GM10248 (cell line): ENCODE measurements around the gene PITPNC1.

Experiments
- CTCF ChIA-PET: fragments of 300-600 bp; sonication (Branson Sonifier 250); formaldehyde crosslinking; extraction: SDS; loops from one replicate; lab custom pipeline; 2021; ENCODE audit warnings: antibody characterized with exemption; lab: Yijun Ruan, JAX
- POLR2A ChIA-PET: fragments of 350-650 bp; sonication (Branson Sonifier 250); formaldehyde crosslinking; extraction: SDS; loops from one replicate; lab custom pipeline; 2020; ENCODE audit warnings: antibody characterized with exemption; lab: Yijun Ruan, JAX
- DNase-seq: peaks from one replicate; pipeline ENCODE4 v3.0.0; 2012; ENCODE audit errors: extremely low spot score
- TF ChIP-seq, protein P1 (sequence below): IDR thresholded peaks from 2 replicates; pipeline ENCODE4 v1.5.1; 2012; ENCODE audit warnings: mild to moderate bottlenecking, low read depth; ENCODE audit errors: extremely low read depth, missing control alignments, control extremely low read depth

Gene PITPNC1

DNA sequence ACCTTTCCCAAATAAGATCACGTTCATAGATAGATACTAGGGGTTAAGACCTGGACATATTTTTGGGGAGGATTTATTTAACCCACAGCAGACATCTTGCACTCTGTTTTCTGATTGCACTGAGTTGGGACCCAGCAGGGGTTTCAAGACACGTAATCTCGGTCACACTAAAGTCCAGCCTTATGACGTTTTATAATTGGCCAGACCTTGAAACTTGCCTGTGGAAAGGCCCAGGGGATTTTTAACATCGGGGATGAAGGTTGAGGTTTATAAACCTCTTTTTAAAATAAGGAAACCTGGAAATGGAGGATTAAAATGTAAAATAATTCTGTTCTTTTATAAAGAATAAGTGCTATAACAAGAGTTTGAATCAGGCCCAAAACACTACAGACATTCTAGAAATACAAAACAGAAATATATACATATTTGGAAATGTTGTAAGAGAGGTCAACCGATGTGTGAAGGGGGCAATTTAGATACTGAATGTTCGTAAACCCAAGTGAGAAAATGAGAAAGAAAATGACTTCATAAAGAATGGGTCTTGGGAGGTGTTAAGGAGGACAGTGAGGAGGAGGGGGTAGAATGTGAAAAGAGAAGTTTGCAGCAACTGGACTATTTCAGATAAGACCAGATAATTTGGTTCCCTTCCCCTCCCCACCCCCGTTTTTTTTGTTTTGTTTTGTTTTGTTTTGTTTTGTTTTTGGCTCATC lies 279.6 kb downstream of the PITPNC1 start:
- ChIA-PET CTCF (interaction anchor here (1.7 to 2.3 kb wide), 2 partner anchors 9 to 31 kb away, joined by 6 read pairs; no protein-coding TSS in a partner anchor), POLR2A (interaction anchor here (0.9 kb wide), 1 partner anchor 61 kb away, joined by 10 read pairs; the partner anchor contains the start of gene NOL11)

DNA sequence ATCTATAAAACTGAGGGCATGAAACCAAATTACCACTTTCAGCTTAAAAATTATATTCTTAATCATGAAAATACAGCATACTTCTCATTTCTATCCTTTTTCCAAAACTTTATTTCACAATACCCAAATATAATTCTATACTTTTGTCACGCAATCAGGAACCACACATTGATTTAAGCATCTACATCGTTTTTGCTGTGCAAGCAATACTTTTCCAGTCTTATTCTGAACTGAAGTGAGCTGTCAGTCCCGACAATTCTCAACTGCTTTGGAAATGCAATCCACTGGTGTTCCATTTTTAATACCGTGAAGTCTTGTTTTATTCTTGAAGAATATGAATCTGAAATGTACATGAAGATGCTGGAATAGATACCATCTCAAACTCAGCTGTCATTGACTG lies 280.5 kb downstream of the PITPNC1 start:
- POLR2A ChIA-PET, result interaction anchor here (0.6 to 0.9 kb wide), 2 partner anchors 10 to 60 kb away, joined by 3 to 10 read pairs; partner anchors contain the start of gene NOL11
- TF ChIP-seq, protein P1, sequence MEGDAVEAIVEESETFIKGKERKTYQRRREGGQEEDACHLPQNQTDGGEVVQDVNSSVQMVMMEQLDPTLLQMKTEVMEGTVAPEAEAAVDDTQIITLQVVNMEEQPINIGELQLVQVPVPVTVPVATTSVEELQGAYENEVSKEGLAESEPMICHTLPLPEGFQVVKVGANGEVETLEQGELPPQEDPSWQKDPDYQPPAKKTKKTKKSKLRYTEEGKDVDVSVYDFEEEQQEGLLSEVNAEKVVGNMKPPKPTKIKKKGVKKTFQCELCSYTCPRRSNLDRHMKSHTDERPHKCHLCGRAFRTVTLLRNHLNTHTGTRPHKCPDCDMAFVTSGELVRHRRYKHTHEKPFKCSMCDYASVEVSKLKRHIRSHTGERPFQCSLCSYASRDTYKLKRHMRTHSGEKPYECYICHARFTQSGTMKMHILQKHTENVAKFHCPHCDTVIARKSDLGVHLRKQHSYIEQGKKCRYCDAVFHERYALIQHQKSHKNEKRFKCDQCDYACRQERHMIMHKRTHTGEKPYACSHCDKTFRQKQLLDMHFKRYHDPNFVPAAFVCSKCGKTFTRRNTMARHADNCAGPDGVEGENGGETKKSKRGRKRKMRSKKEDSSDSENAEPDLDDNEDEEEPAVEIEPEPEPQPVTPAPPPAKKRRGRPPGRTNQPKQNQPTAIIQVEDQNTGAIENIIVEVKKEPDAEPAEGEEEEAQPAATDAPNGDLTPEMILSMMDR, result no peak
- no peak for DNase-seq
- CTCF ChIA-PET, result interaction anchor here (0.9 to 2.3 kb wide), 7 partner anchors 9 to 282 kb away, joined by 3 to 6 read pairs (median 4); no protein-coding TSS in a partner anchor

More for the DNA sequence above, 279.6 kb downstream of the PITPNC1 start:
- TF ChIP-seq, protein P1, result no peak
- peak; percentile 39 for DNase-seq

DNA sequence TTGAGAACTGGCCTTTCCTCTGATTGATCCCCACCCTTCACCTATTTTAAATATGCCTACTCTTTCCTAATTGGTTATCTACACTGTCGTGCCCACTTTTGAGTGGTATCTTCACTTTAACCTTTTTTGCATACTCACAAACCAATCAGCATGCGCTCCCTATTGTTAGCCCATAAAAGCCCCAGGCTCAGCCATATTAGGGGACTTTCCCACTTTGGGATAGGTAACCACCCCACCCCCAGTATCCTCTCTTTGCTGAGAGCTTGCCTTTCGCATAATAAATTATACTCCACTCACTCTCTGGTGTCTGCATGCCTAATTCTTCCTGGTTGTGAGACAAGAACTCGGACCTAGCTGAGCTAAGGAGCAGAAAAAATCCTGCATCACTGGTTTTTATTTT lies 281.2 kb downstream of the PITPNC1 start:
- TF ChIP-seq, protein P1, result no peak
- CTCF ChIA-PET, result interaction anchor here (0.9 to 2.3 kb wide), 9 partner anchors 9 to 283 kb away, joined by 3 to 6 read pairs (median 4); no protein-coding TSS in a partner anchor
- POLR2A ChIA-PET, result interaction anchor here (0.6 to 1.4 kb wide), 2 partner anchors 8 to 9 kb away, joined by 3 to 4 read pairs; no protein-coding TSS in a partner anchor
- DNase-seq, result no peak

DNA sequence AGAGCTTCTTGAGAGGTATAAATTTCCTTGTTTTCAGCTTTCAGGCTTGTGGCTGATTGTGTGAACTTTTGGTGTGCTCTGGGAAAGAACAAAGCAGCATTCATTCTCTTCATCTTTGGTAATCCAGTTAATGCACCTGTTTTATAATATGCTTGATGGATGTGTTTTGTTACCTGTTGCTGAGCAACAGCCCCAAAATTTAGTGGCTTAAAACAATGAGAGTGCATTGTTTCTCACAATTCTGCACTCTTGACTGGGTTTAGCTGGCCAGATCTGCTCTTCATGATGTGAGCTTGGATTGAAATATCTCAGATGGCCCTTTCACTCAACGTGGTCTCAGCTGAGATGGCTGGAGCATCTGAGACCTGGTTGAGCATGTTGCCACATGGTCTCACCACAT lies 281.9 kb downstream of the PITPNC1 start:
- TF ChIP-seq, protein P1, result no peak
- CTCF ChIA-PET, result interaction anchor here (0.9 to 2.3 kb wide), 5 partner anchors 9 to 284 kb away, joined by 3 to 6 read pairs (median 4); no protein-coding TSS in a partner anchor
- no peak for DNase-seq
- POLR2A ChIA-PET, result interaction anchor here (0.5 to 1.4 kb wide), 2 partner anchors 9 to 129 kb away, joined by 4 read pairs; no protein-coding TSS in a partner anchor

DNA sequence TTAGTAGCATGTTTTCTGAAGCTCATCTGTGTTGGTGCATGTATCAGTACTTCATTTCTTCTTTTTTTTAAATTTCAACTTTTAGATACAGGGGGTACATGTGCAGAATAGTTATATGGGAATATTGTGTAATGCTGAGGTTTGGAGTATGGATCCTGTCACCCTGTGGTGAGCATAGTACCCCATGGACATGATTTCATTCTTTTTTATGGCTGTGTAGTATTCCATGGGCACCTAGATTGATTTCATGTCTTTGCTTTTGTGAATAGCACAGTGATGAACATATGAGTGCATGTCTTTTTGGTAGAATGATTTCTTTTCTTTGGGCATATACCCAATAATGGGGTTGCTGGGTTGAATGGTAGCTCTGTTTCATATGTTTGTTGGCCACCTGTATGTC lies 285.6 kb downstream of the PITPNC1 start:
- TF ChIP-seq, protein P1, result no peak
- no peak for DNase-seq
- ChIA-PET CTCF (no interaction called here), POLR2A (no interaction called here)

DNA sequence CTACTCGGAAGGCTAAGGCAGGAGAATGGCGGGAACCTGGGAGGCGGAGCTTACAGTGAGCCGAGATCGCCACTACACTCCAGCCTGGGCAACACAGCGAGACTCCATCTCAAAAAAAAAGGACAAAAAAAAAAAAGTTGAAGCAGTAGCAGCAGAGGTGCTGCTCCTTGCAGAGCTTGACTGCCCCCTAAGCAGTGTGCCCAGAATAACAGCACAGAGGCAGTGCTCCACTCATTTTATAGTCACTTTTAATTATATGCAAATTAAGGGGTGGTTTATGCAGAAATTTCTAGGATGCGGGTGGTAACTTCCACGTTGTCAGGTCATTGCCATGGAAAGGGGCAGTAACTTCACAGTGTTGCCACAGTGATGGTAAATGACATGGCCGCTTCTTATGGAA lies 286.4 kb downstream of the PITPNC1 start:
- no peak for DNase-seq
- TF ChIP-seq, protein P1, result no peak
- ChIA-PET POLR2A (interaction anchor here (0.7 kb wide), 1 partner anchor 84 kb away, joined by 3 read pairs; no protein-coding TSS in a partner anchor), CTCF (interaction anchor here (0.6 kb wide), 1 partner anchor 58 kb away, joined by 3 read pairs; no protein-coding TSS in a partner anchor)
